Calu3 (cell line): ENCODE measurements around the gene TUT4. TPM values are rescaled to one million over a fixed set of nuclear protein-coding genes. Genes with fewer than 3 reads are reported as not detected.

ENCODE experiments used
- BruUV-seq: library from RNA; stranded (reverse); fragments of 400-500 nt; replicated peaks from 2 replicates; lab custom pipeline; 2021; lab: Mats Ljungman, UMichigan
- CTCF ChIA-PET: fragments of 300-600 bp; sonication (Branson Sonifier 250); formaldehyde crosslinking; loops from one replicate; lab custom pipeline; 2022; ENCODE audit warnings: antibody characterized with exemption; lab: Charles Lee
- DNase-seq: peaks from one replicate; pipeline ENCODE4 v3.0.0; 2022
- H3K27ac Mint-ChIP-seq: one replicate; pipeline ENCODE4 v1.8.0; 2022; ENCODE audit warnings: mixed read lengths; ENCODE audit not compliant: unreplicated experiment
- H3K27me3 Mint-ChIP-seq: one replicate; pipeline ENCODE4 v1.8.0; 2022; ENCODE audit warnings: mixed read lengths; ENCODE audit not compliant: unreplicated experiment
- H3K36me3 Mint-ChIP-seq: one replicate; pipeline ENCODE4 v1.8.0; 2022; ENCODE audit warnings: mild to moderate bottlenecking, moderate library complexity, mixed read lengths; ENCODE audit not compliant: insufficient read depth, unreplicated experiment
- H3K4me1 Mint-ChIP-seq: one replicate; pipeline ENCODE4 v1.8.0; 2022; ENCODE audit warnings: mild to moderate bottlenecking, low read depth, mixed read lengths; ENCODE audit not compliant: unreplicated experiment
- H3K4me3 Mint-ChIP-seq: one replicate; pipeline ENCODE4 v1.8.0; 2022; ENCODE audit warnings: mild to moderate bottlenecking, low read depth, moderate library complexity, mixed read lengths; ENCODE audit not compliant: unreplicated experiment
- H3K9me3 Mint-ChIP-seq: one replicate; pipeline ENCODE4 v1.8.0; 2022; ENCODE audit warnings: low read depth, mixed read lengths; ENCODE audit not compliant: unreplicated experiment
- intact Hi-C: fragments of 100-400 bp; cut with micrococcal nuclease; formaldehyde crosslinking; loops from one replicate; pipeline ENCODE4 v1.10.0; 2022; ENCODE audit not compliant: unreplicated experiment
- total RNA-seq: library from RNA; stranded (reverse); gene quantifications from 2 replicates; pipeline ENCODE4 v1.2.3, GENCODE V29; 2022
- TF ChIP-seq, protein P1 (sequence below): fragments of 200-600 bp; IDR thresholded peaks from one replicate; pipeline ENCODE4 v1.8.0; 2022; ENCODE audit warnings: antibody characterized with exemption; ENCODE audit not compliant: unreplicated experiment

Gene TUT4
- total RNA-seq, 1 experiment from 2014 or later, result 55.9 TPM

DNA sequence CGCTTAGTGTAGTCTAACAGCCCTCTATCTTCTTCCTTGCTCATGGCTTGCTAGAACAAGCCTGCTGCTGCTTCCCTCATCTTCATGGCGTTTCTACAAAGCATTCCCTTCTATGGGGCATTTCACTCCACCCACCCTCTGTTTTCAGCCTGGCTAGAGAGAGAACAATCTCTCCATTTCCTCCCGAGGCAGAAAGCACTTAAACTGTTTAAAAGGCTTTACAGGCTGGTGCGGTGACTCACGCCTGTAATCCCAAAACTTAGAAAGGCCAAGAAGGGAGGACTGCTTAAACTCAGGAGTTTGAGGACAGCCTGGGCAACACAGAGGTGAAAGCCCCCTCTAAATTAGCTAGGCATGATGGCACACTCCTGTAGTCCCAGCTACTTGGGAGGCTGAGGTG lies 166.4 kb downstream of the TUT4 start:
- TF ChIP-seq, protein P1, sequence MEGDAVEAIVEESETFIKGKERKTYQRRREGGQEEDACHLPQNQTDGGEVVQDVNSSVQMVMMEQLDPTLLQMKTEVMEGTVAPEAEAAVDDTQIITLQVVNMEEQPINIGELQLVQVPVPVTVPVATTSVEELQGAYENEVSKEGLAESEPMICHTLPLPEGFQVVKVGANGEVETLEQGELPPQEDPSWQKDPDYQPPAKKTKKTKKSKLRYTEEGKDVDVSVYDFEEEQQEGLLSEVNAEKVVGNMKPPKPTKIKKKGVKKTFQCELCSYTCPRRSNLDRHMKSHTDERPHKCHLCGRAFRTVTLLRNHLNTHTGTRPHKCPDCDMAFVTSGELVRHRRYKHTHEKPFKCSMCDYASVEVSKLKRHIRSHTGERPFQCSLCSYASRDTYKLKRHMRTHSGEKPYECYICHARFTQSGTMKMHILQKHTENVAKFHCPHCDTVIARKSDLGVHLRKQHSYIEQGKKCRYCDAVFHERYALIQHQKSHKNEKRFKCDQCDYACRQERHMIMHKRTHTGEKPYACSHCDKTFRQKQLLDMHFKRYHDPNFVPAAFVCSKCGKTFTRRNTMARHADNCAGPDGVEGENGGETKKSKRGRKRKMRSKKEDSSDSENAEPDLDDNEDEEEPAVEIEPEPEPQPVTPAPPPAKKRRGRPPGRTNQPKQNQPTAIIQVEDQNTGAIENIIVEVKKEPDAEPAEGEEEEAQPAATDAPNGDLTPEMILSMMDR, result no peak

GRCh38 chr1:52385376-52385775 lies 167.5 kb downstream of the TUT4 start:
- no TSS peak for BruUV-seq
- Mint-ChIP-seq H3K27ac (no peak overlapping the region), H3K36me3 (peaks cover 18% of the 10 kb centered on the region), H3K27me3 (no peaks in the 10 kb centered on the region), H3K4me3 (no peak overlapping the region), H3K4me1 (no peaks in the 10 kb centered on the region), H3K9me3 (no peaks in the 10 kb centered on the region)
- CTCF ChIA-PET, result no interaction called here
- TF ChIP-seq, protein P1, result no peak
- intact Hi-C loops, result no loop called here
- no peak for DNase-seq

More for the DNA sequence above, 166.4 kb downstream of the TUT4 start:
- H3K27me3 Mint-ChIP-seq, result no peaks in the 10 kb centered on the region
- H3K9me3 Mint-ChIP-seq, result no peaks in the 10 kb centered on the region
- H3K4me3 Mint-ChIP-seq, result no peak overlapping the region
- no peak for DNase-seq
- H3K36me3 Mint-ChIP-seq, result peaks cover 28% of the 10 kb centered on the region
- CTCF ChIA-PET, result no interaction called here
- peak overlapping the region; percentile 28 for H3K27ac Mint-ChIP-seq
- intact Hi-C loops, result no loop called here
- no peaks in the 10 kb centered on the region for H3K4me1 Mint-ChIP-seq
- BruUV-seq, result no TSS peak

Other genes with a start within 250 kb of the TUT4 start
- 41.0 and 42.6 TPM in 2 replicates for gene CC2D1B, start 186.9 kb downstream of the TUT4 start, total RNA-seq
- gene ORC1, start 148.7 kb downstream of the TUT4 start, total RNA-seq, result 15.5 and 17.2 TPM in 2 replicates
- 46.7 and 52.4 TPM in 2 replicates for gene PRPF38A, start 148.5 kb downstream of the TUT4 start, total RNA-seq
- gene GPX7, start 49.3 kb upstream of the TUT4 start, total RNA-seq, result not detected in 2 replicates
- gene SHISAL2A, start 80.1 kb upstream of the TUT4 start, total RNA-seq, result not detected in 2 replicates
- gene COA7, start 145.3 kb upstream of the TUT4 start, total RNA-seq, result 42.4 and 43.0 TPM in 2 replicates
- gene ZYG11B, start 173.4 kb upstream of the TUT4 start, total RNA-seq, result 14.2 and 14.8 TPM in 2 replicates